Measurements from ENCODE around the gene LBH. TPM values are rescaled to one million over a fixed set of nuclear protein-coding genes. Genes with fewer than 3 reads are reported as not detected.
"Not testable (repeated sequence)": the region's sequence is repeated elsewhere in the genome, so short reads cannot be mapped to it uniquely, and the experiment has no call there.

LBH gene
- total and polyA plus RNA-seq, 2 of the 13 experiments (the other 11 are each of a cell fraction or from before 2014, with no cell fraction given): 0.09 to 0.25 TPM

DNA sequence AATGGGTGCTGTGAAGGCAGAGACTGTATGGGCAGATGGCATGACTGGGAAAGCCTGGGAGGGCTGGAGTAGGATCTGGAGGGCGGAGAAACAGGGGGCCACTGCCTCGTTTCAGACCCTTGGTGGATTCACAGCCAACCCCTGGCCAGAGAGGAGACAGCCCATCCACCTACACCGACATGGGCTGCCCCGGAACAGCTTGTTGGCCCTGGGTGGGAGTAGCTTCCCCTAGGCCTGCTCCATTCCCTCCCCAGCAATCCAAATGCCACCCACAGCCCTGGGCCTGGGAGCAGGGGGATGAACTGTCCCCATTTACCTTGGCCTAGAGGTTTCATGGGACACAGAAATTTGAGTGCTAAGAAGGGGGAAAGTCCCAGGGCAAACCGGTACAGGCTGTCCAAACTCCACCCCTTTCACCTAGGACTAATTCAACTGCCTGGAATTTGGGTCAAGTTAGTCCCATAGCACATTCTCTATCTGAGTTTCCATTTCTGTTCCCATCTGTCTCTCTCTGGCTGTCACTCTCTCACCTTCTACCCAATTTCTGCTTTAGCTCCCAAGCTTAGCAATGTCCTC lies 37.0 kb downstream of the LBH start:
- Histone ChIP-seq H3K4me1 (ENCODE audit: insufficient read depth, low read length) (no peaks in the 10 kb centered on the region), H3K4me2 (ENCODE audit: low read depth, low read length) (no peak overlapping the region), H3K27ac (ENCODE audit: extremely low read length, insufficient read depth, low read length) (no peak overlapping the region), H3K36me3 (replicated peaks in 1 of 2; ENCODE audit: control insufficient read depth in 1 of 2, insufficient read depth in 2 of 2, low read length in 2 of 2) (no peaks in the 10 kb centered on the region), H2AFZ (ENCODE audit: low read length) (no peak overlapping the region), H3K9me3 (ENCODE audit: low read length) (no peaks in the 10 kb centered on the region), H4K20me1 (ENCODE audit: insufficient read depth, low read length) (no peaks in the 10 kb centered on the region), H3K27me3 (ENCODE audit: control insufficient read depth in 1 of 2, insufficient read depth in 2 of 2, low read length in 2 of 2) (peaks cover 0 to 28% of the 10 kb centered on the region in 2 experiments; a peak in 3 of 5 replicates), H3K9ac (ENCODE audit: insufficient read depth, low read depth, low read length) (no peak overlapping the region), H3K4me3 (replicated peaks in 1 of 3; ENCODE audit: insufficient read depth in 1 of 3, low read depth in 2 of 3, low read length in 3 of 3) (no peak overlapping the region), H3K79me2 (ENCODE audit: insufficient read depth, low read length) (no peaks in the 10 kb centered on the region)
- in situ Hi-C loops (cut with HindIII; ENCODE audit: extremely low pct_ligation_motif_present, low pct_unique_long_range_greater_than_20kb) (no loop called here), intact Hi-C loops (cut with micrococcal nuclease; ENCODE audit: unreplicated experiment) (no loop called here)
- 5% methylated on average over 3 of the region's 5 CpGs for WGBS (ENCODE audit: low lambda C conversion rate)
- no TSS peak for BruUV-seq (replicated peaks)
- FAIRE-seq: no peak
- no peak for TF ChIP-seq FOXM1 (CRISPR knock-in tag; IDR thresholded peaks at IDR 0.05)
- CTCF ChIA-PET (ENCODE audit: low intra/inter-chr PET ratio, low total read pairs): no interaction called here
- POLR2A ChIA-PET: no interaction called here
- DNase-seq (ENCODE audit: low spot score): no peak
- no peak for ATAC-seq

DNA sequence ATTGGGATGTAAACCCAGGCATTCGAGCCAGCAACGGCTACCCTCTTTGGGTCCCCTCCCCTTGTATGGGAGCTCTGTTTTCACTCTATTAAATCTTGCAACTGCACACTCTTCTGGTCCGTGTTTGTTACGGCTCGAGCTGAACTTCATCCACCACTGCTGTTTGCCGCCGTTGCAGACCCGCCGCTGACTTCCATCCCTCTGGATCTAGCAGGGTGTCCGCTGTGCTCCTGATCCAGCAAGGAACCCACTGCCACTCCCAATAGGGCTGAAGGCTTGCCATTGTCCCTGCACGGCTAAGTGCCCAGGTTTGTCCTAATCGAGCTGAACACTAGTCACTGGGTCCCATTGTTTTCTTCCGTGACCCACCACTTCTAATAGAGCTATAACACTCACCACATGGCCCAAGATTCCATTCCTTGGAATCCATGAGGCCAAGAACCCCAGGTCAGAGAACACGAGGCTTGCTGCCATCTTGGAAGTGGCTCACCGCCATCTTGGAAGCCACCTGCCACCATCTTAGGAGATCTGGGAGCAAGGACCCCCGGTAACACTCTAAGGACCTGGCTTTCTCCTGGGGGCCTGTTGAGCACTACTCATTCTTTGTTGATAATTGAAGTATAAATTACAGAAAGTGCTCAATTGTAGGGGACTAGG lies 37.9 kb downstream of the LBH start:
- H3K27me3 ChIP-seq (ENCODE audit: control insufficient read depth in 1 of 2, insufficient read depth in 2 of 2, low read length in 2 of 2): peaks cover 0 to 26% of the 10 kb centered on the region in 2 experiments; a peak in 3 of 5 replicates
- intact Hi-C loops (cut with micrococcal nuclease; ENCODE audit: unreplicated experiment); DNase-seq (ENCODE audit: low spot score); in situ Hi-C loops (cut with HindIII; ENCODE audit: extremely low pct_ligation_motif_present, low pct_unique_long_range_greater_than_20kb); H3K4me1 ChIP-seq (ENCODE audit: insufficient read depth, low read length); ATAC-seq; H2AFZ ChIP-seq (ENCODE audit: low read length); H3K36me3 ChIP-seq (replicated peaks in 1 of 2; ENCODE audit: control insufficient read depth in 1 of 2, insufficient read depth in 2 of 2, low read length in 2 of 2); H4K20me1 ChIP-seq (ENCODE audit: insufficient read depth, low read length); H3K27ac ChIP-seq (ENCODE audit: extremely low read length, insufficient read depth, low read length); H3K9me3 ChIP-seq (ENCODE audit: low read length); H3K4me3 ChIP-seq (replicated peaks in 1 of 3; ENCODE audit: insufficient read depth in 1 of 3, low read depth in 2 of 3, low read length in 3 of 3); POLR2A ChIA-PET; H3K79me2 ChIP-seq (ENCODE audit: insufficient read depth, low read length); H3K9ac ChIP-seq (ENCODE audit: insufficient read depth, low read depth, low read length); CTCF ChIA-PET (ENCODE audit: low intra/inter-chr PET ratio, low total read pairs); FAIRE-seq; BruUV-seq (replicated peaks); H3K4me2 ChIP-seq (ENCODE audit: low read depth, low read length): not testable (repeated sequence)
- WGBS (ENCODE audit: low lambda C conversion rate): 38% methylated on average over 16 of the region's 16 CpGs
